Testis (tissue), 2 donors: ENCODE results near the gene WDR17.

ENCODE experiments used
- CTCF ChIP-seq, 3 experiments: fragments of 450-650 bp in 2 of 3; fragments of 200-600 bp in 1 of 3; sonication (generic) in 1 of 3; IDR thresholded peaks; one replicate each; pipeline ENCODE4 v1.5.1; 2016 to 2019; ENCODE audit warnings: antibody characterized with exemption in 3 of 3, mild to moderate bottlenecking in 2 of 3, moderate library complexity in 1 of 3
- POLR2A ChIP-seq: fragments of 450-650 bp; IDR thresholded peaks from one replicate; pipeline ENCODE4 v1.6.1; 2017; ENCODE audit warnings: antibody characterized with exemption, mild to moderate bottlenecking, moderate library complexity

GRCh38 chr4:176084769-176085168 lies 19.1 kb downstream of the WDR17 start:
- no peak for TF ChIP-seq CTCF (IDR thresholded peaks at IDR 0.05)
- TF ChIP-seq POLR2A: no peak
